IMR-90 (cell line): ENCODE measurements around the gene CBFA2T3.

Experiments used
- FOS ChIP-seq: fragments of 150-350 bp; IDR thresholded peaks from 2 replicates; pipeline ENCODE4 v1.6.1; 2016; ENCODE audit warnings: low read depth, low read length
- POLR2A ChIP-seq: IDR thresholded peaks from 2 replicates; pipeline ENCODE4 v1.6.1; 2012; ENCODE audit warnings: mild to moderate bottlenecking, low read depth, low read length
- TF ChIP-seq, protein P1 (sequence below): conservative IDR thresholded peaks from 2 replicates; pipeline ENCODE4 v1.5.1; 2012; ENCODE audit warnings: mild to moderate bottlenecking, low read depth, low read length, improper control_type of control experiment
- TF ChIP-seq, protein P2 (sequence below): fragments of 150-350 bp; IDR thresholded peaks from 2 replicates; pipeline ENCODE4 v1.6.1; 2017; ENCODE audit warnings: mild to moderate bottlenecking, antibody characterized with exemption, low read length, low read depth

DNA sequence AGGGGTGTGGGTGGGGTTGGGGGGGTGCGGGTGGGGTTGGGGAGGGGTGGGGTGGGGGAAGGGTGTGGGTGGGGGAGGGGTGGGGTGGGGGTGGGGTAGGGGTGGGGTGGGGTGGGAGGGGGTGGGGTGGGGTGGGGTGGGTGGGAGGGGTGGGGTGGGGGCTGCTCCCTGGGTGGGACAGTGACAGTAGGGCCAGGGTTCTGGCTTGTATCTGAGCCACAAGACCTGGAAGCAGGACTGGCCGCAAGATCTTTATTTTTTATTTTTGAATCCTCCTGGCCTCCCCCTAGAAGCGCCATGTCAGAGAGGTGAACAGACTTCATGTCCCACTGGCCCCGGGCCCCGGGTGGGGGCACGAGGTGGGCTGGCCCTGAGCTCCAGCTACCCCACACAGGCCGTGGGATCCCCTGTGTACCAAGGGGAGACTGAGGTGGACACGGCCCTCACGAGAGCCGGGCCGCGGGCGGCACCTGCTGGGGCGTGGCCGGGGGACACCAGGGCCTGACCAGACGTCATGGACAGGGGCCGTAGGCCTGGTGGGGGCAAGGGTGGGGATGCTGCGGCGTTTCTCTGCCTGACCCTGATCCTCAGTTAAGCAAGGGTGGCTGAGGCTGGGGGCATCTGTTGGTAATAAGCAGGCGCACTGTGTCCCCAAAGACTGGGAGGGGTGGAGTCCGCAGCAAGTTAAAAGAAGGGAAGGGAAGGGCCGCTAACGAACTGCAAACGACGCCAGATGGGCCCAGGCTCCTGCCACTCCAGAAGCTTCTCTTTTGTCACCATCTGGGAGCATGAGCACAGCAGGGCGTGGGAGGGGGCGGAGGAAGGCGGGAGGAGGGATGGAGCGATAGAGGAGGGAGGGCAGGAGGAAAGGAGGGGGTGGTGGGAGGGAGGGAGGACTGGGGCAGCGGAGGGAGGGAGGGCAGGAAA is 88.3 kb downstream of the CBFA2T3 start:
- TF ChIP-seq POLR2A (no peak), FOS (no peak)
- TF ChIP-seq, protein P1, sequence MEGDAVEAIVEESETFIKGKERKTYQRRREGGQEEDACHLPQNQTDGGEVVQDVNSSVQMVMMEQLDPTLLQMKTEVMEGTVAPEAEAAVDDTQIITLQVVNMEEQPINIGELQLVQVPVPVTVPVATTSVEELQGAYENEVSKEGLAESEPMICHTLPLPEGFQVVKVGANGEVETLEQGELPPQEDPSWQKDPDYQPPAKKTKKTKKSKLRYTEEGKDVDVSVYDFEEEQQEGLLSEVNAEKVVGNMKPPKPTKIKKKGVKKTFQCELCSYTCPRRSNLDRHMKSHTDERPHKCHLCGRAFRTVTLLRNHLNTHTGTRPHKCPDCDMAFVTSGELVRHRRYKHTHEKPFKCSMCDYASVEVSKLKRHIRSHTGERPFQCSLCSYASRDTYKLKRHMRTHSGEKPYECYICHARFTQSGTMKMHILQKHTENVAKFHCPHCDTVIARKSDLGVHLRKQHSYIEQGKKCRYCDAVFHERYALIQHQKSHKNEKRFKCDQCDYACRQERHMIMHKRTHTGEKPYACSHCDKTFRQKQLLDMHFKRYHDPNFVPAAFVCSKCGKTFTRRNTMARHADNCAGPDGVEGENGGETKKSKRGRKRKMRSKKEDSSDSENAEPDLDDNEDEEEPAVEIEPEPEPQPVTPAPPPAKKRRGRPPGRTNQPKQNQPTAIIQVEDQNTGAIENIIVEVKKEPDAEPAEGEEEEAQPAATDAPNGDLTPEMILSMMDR: no peak
- TF ChIP-seq, protein P2, sequence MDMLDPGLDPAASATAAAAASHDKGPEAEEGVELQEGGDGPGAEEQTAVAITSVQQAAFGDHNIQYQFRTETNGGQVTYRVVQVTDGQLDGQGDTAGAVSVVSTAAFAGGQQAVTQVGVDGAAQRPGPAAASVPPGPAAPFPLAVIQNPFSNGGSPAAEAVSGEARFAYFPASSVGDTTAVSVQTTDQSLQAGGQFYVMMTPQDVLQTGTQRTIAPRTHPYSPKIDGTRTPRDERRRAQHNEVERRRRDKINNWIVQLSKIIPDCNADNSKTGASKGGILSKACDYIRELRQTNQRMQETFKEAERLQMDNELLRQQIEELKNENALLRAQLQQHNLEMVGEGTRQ: no peak
